ENCODE data around the gene RAB39B. TPM values are rescaled to one million over a fixed set of nuclear protein-coding genes. Genes with fewer than 3 reads are reported as not detected.

RAB39B gene
- total RNA-seq (2014; rRNA removed) = 0.04 TPM in 1 of 2 replicates, not detected in the other
- Bru-seq, nascent RNA = percentile 28 among the genes with signal in this experiment
- percentile 28 among the genes with signal in this experiment for BruChase-seq, experiment 1, labeled RNA remaining after a 6-hour chase
- percentile 26 among the genes with signal in this experiment for BruChase-seq, experiment 2, labeled RNA remaining after a 2-hour chase
- long read RNA-seq, partial matches to known transcripts = 0 of 3 reads
- long read RNA-seq, other reads (novel, unspliced or antisense) = 1 of 3 reads

GRCh38 chrX:155263854-155264628 is at the start of gene RAB39B:
Gene RAB39B (minus strand): TSS chrX:155264491. CDS start chrX:155264288, 203 bp downstream.
- ChIA-PET CTCF (no interaction called here), POLR2A (ENCODE audit: unreplicated experiment) (no interaction called here)
- BruUV-seq (replicated peaks) = no TSS peak
- Histone ChIP-seq H3K4me2 (ENCODE audit: low read length) (no peak within 1 kb of the TSS), H3K27ac (ENCODE audit: low read length) (no peak within 1 kb of the TSS), H3K4me3 (ENCODE audit: low read length) (no peak within 1 kb of the TSS), H3K27me3 (ENCODE audit: low read length) (peaks cover 22% of the 10 kb centered on the region), H3K9me2 (replicated peaks; ENCODE audit: low read length) (no peaks in the 10 kb centered on the region), H3K4me1 (ENCODE audit: insufficient read depth, low read length) (no peaks in the 10 kb centered on the region), H3K36me3 (ENCODE audit: low read depth, low read length) (no peaks in the 10 kb centered on the region), H3K79me2 (ENCODE audit: low read length) (no peaks in the 10 kb centered on the region), H3K9ac (ENCODE audit: low read length) (no peak within 1 kb of the TSS), H3K9me3 (ENCODE audit: low read length) (no peaks in the 10 kb centered on the region), H2AFZ (ENCODE audit: low read length) (no peak within 1 kb of the TSS), H3F3A (ENCODE audit: low read length, unreplicated experiment) (no peaks in the 10 kb centered on the region), H4K20me1 (ENCODE audit: low read length) (no peaks in the 10 kb centered on the region)
- TF ChIP-seq EZH2 (IDR thresholded peaks at IDR 0.05; ENCODE audit: low read length, unreplicated experiment) (no peak), EZH2phosphoT487 (IDR thresholded peaks at IDR 0.05; ENCODE audit: borderline replicate concordance, low read length) (no peak), CTCF (conservative IDR thresholded peaks at IDR 0.05; ENCODE audit: low read depth, low read length) (no peak)
- DNase-seq (peak; percentile 53), ATAC-seq (peak; percentile 77)
- intact Hi-C loops (cut with micrococcal nuclease) = no loop called here

- H3K27ac ChIP-seq (ENCODE audit: low read length) = no peak overlapping the region
- DNase-seq (peak; percentile 38), ATAC-seq (no peak)
- H3K79me2 ChIP-seq (ENCODE audit: low read length) = no peaks in the 10 kb centered on the region
- H3K4me3 ChIP-seq (ENCODE audit: low read length) = no peak overlapping the region
- H3K27me3 ChIP-seq (ENCODE audit: low read length) = no peaks in the 10 kb centered on the region
- CTCF ChIA-PET = no interaction called here
- intact Hi-C loops (cut with micrococcal nuclease) = no loop called here
- H4K20me1 ChIP-seq (ENCODE audit: low read length) = no peaks in the 10 kb centered on the region
- H3K9ac ChIP-seq (ENCODE audit: low read length) = no peak overlapping the region
- no peaks in the 10 kb centered on the region for H3K9me3 ChIP-seq (ENCODE audit: low read length)
- no peaks in the 10 kb centered on the region for H3K4me1 ChIP-seq (ENCODE audit: insufficient read depth, low read length)
- POLR2A ChIA-PET (ENCODE audit: unreplicated experiment) = no interaction called here
- H3F3A ChIP-seq (ENCODE audit: low read length, unreplicated experiment) = no peaks in the 10 kb centered on the region
- BruUV-seq (replicated peaks) = no TSS peak
- TF ChIP-seq EZH2phosphoT487 (IDR thresholded peaks at IDR 0.05; ENCODE audit: borderline replicate concordance, low read length) (no peak), CTCF (conservative IDR thresholded peaks at IDR 0.05; ENCODE audit: low read depth, low read length) (no peak), EZH2 (IDR thresholded peaks at IDR 0.05; ENCODE audit: low read length, unreplicated experiment) (no peak)
- no peaks in the 10 kb centered on the region for H3K9me2 ChIP-seq (replicated peaks; ENCODE audit: low read length)
- H3K36me3 ChIP-seq (ENCODE audit: low read depth, low read length) = no peaks in the 10 kb centered on the region
- H2AFZ ChIP-seq (ENCODE audit: low read length) = no peak overlapping the region
- no peak overlapping the region for H3K4me2 ChIP-seq (ENCODE audit: low read length)
These were observed 49.5 kb upstream of the RAB39B start for GRCh38 chrX:155313766-155314165.

GRCh38 chrX:155293771-155294170 is 29.5 kb upstream of the RAB39B start:
- no peaks in the 10 kb centered on the region for H3K36me3 ChIP-seq (ENCODE audit: low read depth, low read length)
- no peaks in the 10 kb centered on the region for H3K79me2 ChIP-seq (ENCODE audit: low read length)
- H3K4me1 ChIP-seq (ENCODE audit: insufficient read depth, low read length) = no peaks in the 10 kb centered on the region
- ChIA-PET POLR2A (ENCODE audit: unreplicated experiment) (no interaction called here), CTCF (no interaction called here)
- H4K20me1 ChIP-seq (ENCODE audit: low read length) = no peaks in the 10 kb centered on the region
- H2AFZ ChIP-seq (ENCODE audit: low read length) = no peak overlapping the region
- ATAC-seq (no peak), DNase-seq (no peak)
- H3F3A ChIP-seq (ENCODE audit: low read length, unreplicated experiment) = no peaks in the 10 kb centered on the region
- no peak for TF ChIP-seq CTCF (conservative IDR thresholded peaks at IDR 0.05; ENCODE audit: low read depth, low read length)
- no peak for TF ChIP-seq EZH2phosphoT487 (IDR thresholded peaks at IDR 0.05; ENCODE audit: borderline replicate concordance, low read length)
- TF ChIP-seq EZH2 (IDR thresholded peaks at IDR 0.05; ENCODE audit: low read length, unreplicated experiment) = no peak
- H3K9ac ChIP-seq (ENCODE audit: low read length) = no peak overlapping the region
- no peaks in the 10 kb centered on the region for H3K9me3 ChIP-seq (ENCODE audit: low read length)
- H3K4me2 ChIP-seq (ENCODE audit: low read length) = no peak overlapping the region
- intact Hi-C loops (cut with micrococcal nuclease) = no loop called here
- BruUV-seq (replicated peaks) = no TSS peak
- peaks cover 3% of the 10 kb centered on the region; the same call in 1 of the 2 replicates for H3K27me3 ChIP-seq (ENCODE audit: low read length)
- no peak overlapping the region for H3K27ac ChIP-seq (ENCODE audit: low read length)
- H3K9me2 ChIP-seq (replicated peaks; ENCODE audit: low read length) = no peaks in the 10 kb centered on the region
- H3K4me3 ChIP-seq (ENCODE audit: low read length) = no peak overlapping the region

All from PC-3 (cell line).